A549 treated with Hydrocortisone at 1 μM for 4 hours (cell line): ENCODE measurements around the gene LMO3. TPM values are rescaled to one million over a fixed set of nuclear protein-coding genes. Genes with fewer than 3 reads are reported as not detected.

Experiments
- total RNA-seq: library from RNA; stranded (reverse); fragments of 200-300 nt; extraction: Qiagen RNA extraction; gene quantifications from 5 replicates; pipeline ENCODE4 v1.2.3, GENCODE V29; 2022

LMO3 gene
- total RNA-seq, result not detected in 5 replicates

DNA sequence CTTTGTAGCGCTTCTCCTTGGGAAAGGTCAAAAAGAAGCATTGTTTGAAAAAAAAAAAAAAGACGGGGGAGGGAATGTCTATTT is at the start of gene LMO3:
Gene LMO3, minus strand, starts transcription at position 46 of the 84 bp plus-strand sequence. CDS start 5,302 bp downstream, outside the sequence.

